HG03460 (cell line): ENCODE results near the gene ERP44.
"Not testable (repeated sequence)": the region's sequence is repeated elsewhere in the genome, so short reads cannot be mapped to it uniquely, and the experiment has no call there.

Experiments
- ATAC-seq: cut with Tn5 transposase; IDR thresholded peaks from one replicate; pipeline ENCODE4 v1.9.1; 2021; ENCODE audit not compliant: unreplicated experiment

ERP44 gene

DNA sequence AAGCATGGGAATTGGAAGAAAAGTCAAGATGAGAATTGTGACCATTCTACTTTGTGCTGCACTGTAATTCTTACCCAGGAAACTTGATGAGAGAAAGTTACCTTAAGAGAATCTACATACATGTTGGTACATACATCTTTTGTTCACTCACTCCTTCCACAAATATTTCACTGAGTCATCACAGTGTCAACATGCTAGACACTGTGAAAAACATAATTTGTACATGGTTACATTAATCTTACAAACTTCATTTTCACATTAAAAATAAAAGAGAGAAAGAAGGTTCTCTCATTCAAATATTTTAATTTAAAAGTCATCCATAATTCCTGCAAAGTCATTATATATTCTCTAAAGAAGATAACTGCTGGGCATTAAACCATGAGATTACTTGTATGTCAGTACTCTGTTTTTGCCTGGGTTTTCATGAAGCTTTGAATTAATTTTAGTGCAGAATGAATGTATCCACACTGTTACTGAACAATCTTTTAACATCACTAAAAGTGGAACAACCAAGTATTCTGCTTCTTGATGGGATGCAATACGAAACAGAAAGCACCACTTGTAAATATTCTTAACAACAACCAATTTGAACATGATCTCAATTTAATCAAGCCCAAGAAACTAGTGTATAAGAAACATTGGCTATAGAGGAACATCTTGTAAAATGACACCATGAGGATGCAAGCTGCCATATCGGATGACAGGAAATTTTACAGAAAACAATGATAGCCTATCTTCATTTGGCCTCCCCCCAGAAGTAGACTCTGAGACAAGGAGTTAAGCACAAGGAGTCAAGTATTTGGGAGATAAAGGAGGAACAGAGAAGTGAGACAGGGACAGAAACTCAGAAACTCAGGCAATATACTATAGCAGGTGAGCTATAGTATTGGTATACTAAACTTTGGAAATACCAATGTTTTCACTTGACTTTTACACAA lies 28.4 kb downstream of the ERP44 start:
- ATAC-seq = no peak

GRCh38 chr9:100069068-100069467 lies 29.7 kb downstream of the ERP44 start:
- ATAC-seq = not testable (repeated sequence)

DNA sequence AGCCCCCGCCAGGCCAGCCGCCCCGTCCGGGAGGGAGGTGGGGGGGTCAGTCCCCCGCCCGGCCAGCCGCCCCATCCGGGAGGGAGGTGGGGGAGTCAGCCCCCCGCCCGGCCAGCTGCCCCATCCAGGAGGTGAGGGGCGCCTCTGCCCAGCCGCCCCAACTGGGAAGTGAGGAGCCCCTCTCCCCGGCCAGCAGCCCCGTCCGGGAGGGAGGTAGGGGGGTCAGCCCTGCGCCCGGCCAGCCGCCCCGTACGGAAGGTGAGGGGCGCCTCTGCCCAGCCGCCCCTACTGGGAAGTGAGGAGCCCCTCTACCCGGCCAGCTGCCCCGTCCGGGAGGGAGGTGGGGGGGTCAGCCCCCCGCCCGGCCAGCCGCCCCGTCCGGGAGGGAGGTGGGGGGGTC lies 30.8 kb downstream of the ERP44 start:
- not testable (repeated sequence) for ATAC-seq

DNA sequence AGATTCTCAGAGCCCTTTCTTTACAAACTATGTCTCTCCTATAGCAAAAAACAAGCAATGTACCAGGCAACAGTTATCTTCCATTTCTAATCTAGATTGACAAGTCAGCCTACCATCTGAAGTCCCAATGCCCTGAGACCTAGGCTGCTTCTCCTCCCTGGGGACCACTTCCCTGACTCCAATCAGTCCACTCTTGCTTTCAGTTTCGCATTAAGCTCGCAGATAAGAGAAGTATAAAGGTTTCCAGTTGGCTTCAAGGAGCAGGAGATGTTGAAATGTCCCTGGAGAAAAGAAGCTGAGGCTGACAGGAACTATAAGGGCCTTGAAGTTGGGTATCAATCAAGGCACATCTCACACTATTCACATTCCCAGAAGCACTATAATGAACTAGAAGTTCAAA lies 32.3 kb downstream of the ERP44 start:
- peak; percentile 95 for ATAC-seq

- ATAC-seq = no peak
These were observed 33.8 kb downstream of the ERP44 start for GRCh38 chr9:100064872-100065581.

DNA sequence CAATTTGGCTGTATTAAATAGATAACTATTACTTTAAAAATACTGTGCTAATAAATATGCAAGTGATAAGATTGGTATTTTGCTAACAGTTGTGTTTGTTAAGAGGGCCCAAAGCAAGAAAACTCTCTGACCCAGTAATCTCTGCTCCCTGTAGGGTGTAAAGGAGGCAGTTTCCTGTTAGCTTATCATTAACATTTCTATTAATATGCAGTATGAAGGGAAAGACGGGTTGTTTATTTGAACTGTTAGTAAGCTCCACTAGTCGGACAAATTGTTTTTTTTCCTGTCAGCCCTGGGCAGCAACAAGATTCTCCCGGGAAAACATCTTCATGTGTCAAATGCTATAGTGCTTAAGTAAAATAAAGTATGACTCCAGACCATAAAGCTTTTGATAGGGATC lies 35.6 kb downstream of the ERP44 start:
- ATAC-seq = no peak

- not testable (repeated sequence) for ATAC-seq
These were observed 36.1 kb downstream of the ERP44 start for GRCh38 chr9:100062683-100063082.

GRCh38 chr9:100058699-100059579 lies 39.9 kb downstream of the ERP44 start:
- peak; percentile 77 for ATAC-seq

- ATAC-seq = no peak
These were observed 41.2 kb downstream of the ERP44 start for GRCh38 chr9:100057624-100058023.

DNA sequence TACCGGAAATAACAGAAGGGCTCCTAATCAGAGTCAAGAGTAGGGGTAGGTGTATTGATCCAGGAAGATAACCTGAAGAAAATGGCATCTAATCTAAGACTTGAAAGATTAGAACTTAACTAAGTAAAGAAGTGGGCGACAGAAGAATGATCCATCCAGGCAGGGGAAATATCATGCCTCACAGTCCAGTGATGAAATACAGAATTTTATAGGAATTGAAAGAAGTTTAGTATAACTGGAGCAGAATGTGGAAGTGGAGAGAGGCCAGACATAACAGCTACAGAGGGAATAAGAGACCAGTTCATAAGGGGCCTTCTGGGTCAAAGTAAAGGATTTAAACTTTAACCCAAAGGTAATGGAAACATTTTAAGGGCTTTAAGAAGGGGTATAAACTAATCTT lies 42.2 kb downstream of the ERP44 start:
- no peak for ATAC-seq

GRCh38 chr9:100052375-100052774 lies 46.4 kb downstream of the ERP44 start:
- ATAC-seq = no peak

- no peak for ATAC-seq
These were observed 49.2 kb downstream of the ERP44 start for GRCh38 chr9:100049551-100049950.

DNA sequence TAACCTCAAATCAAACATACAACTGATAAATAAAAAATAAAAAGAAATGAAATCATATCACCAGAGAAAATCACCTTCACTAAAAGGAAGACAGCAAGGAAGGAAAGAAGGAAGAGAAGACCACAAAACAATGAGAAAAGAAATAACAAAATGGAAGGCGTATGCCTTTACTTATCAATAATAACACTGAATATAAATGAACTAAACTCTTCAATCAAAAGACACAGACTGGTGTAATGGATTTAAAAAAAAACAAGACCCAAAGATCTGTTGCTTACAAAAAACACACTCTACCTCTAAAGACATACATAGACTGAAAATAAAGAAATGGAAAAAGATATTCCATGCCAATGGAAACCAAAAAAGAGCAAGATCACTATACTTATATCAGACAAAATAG lies 60.3 kb downstream of the ERP44 start:
- no peak for ATAC-seq

DNA sequence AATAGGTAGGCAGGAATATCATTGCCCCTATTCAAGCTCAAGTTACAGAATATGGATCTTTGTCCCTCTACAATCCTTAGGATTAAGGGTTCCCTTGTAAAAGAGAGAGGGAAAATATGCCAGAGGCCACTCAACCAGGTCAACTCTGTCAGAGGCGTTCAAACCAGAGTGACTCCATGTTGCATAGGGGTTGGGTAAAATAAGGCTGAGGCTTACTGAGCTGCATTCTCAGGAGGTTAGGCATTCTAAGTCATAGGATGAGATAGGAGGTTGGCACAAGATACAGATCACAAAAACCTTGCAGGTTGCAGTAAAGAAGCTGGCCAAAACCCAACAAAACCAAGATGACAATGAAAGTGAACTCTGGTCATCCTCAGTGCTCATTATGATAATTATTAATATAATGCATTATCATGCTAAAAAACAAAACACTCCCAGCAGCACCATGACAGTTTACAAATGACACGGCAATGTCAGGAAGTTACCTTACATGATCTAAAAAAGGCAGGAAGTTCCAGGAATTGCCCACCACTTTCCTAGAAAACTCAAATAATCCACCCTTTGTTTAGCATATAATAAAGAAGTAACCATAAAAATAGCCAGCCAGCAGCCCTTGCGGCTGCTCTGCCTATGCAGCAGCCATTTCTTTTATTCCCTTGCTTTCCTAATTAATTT lies 64.8 kb downstream of the ERP44 start:
- no peak for ATAC-seq

- ATAC-seq = peak; percentile 51
These were observed 68.3 kb downstream of the ERP44 start for GRCh38 chr9:100030548-100030947.

DNA sequence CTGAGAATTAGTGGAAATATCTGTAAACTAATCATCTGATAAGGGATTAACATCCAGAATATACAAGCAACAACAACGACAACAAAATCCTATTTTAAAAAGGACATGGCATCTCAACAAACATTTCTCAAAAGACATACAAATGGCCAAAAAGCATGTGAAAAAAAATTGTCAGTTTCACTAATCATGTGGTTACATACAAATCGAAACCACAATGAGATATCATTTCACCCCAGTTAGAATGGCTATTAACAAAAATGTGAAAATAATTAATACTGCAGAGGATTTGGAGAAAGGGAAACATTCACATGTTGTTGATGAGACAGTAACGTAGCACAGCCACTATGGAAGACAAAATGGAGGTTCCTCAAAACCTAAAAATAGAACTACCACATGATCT lies 69.5 kb downstream of the ERP44 start:
- ATAC-seq = no peak

GRCh38 chr9:100028201-100028784 lies 70.5 kb downstream of the ERP44 start:
- peak; percentile 86 for ATAC-seq

GRCh38 chr9:100027543-100027942 lies 71.3 kb downstream of the ERP44 start:
- no peak for ATAC-seq

GRCh38 chr9:100021931-100022330 lies 76.9 kb downstream of the ERP44 start:
- no peak for ATAC-seq

DNA sequence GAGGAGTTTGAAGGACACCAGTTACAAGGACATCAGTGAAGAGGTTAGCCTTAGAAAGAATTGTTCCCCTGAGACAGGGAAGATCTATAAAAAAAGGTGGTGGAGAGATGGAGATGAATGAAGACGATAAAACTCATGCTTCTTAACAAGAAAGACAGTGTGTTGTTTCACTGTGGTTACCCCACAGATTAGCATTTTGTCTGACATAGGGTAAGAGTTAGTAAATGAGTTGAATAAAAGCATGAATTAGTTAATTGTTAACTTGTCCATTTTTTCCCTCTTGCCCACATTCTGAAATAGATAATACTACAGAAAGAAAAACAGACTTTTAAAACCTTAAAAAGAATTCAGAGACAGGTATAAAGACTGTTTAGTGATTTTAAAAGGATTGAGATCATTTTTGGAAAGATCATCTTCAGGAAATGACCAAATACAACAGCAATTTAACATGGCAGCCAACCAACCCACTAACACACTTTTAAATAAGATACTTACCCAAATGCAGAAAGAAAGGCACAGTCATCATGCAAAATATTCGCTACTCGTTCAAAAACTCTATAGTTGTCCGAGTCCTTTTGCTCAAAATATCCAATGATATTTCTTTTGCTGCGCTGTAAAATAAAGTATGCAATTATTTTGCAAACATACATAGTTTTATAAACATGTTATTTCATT lies 78.5 kb downstream of the ERP44 start:
- ATAC-seq = no peak
